ENCODE measurements around the gene PRKAG2.

The PRKAG2 gene

DNA sequence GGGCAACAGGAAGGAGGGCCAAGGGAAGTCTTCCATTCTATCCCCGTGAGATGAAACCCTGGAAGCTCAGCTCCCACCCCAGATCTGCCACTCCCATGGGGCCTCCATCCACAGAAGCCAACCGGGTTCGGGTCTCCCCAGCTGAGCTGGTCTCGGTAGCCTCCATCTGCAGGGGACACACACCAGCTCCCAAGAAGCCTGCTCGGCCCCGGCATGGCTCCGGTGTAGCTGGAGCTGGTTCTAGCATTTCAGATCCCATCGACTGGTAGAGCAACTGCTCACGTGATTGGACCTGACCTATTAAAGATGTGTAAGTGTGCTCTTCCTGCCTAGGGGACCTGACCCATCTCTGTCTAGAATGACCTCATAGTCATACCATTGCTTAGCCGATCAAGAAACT lies 138.0 kb downstream of the PRKAG2 start:
- DNase-seq, result no peak

DNA sequence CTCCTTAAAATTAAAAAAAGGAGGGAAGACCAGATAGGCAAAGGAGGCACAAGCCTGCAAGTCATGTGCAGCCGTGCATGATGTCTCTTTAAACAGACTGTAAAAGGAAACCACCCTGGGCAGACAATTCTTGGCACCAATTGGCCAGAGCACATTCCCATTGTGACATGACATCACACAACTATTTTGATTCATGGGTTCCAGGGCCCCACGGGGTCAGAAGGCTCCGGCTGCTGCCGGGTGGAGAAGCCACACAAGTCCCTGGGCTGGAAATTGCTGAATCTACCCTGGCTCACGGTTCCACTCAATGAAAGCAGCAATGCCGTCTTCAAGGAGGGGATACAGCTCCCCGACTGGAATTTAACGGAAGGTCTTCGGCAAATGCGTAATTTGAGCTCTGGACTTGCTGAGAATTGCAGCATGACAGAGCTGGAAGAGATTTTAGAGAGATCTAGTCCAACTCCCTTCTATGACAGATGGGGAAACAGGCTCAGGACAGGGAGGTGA lies 140.5 kb downstream of the PRKAG2 start:
- DNase-seq, result no peak

DNA sequence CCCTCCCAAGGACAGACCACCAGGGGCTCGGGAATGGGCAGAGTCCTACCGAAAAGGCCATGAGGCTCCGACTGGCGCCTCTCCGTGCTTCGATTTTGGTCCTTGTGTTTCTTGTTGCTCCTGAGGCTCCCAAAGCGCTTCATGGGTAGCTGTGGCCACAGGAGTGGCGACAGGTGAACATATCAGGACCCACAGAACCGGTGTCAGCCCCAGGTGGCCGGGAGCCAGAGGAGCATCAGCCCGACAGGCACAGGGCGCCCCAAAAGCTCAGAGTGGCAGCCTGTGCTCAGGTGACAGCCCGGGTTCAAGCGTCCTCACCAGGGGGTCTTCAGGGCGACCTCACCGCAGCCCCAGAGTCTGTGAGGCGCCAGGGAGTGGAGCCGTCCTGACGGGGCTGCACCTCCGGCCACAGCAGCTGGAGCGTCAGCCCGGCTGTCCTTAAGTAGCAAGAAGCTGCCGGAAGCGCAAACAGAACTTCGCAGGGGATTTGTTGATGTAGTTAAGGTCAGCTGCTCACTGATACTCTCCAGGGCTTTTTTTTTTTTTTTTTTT lies 141.0 kb downstream of the PRKAG2 start:
- DNase-seq, result no peak

DNA sequence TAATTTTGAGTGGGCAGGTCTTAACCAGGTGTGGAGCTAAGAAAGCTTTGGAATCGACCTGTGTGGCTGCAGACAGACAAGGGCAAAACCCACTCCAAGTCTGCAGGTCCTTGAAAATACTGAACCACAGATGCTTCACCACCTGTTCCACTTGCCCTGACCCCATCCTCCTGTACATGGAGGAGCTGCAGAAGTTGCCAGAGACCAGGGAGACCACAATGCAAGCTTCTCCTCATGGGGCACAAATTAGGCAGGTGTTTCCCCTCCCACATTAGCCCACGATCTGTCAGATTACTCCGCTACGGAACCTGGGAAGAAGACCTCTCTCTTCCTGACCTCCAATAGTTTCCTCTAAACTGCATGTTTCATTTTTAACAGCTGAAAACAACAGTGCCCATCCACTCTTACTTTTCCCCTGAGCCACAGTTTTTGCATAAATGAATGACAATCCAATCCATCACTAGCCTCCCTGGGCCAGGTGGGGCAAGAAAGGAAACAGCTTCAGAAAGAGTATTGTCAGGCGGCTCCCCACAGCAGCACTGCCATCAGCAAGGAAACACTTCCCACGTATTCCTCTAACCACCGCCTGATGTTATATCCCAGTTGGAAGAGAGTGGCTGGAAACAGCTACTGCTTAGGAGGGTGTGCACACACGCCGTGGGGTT lies 141.6 kb downstream of the PRKAG2 start:
- DNase-seq, result no peak

DNA sequence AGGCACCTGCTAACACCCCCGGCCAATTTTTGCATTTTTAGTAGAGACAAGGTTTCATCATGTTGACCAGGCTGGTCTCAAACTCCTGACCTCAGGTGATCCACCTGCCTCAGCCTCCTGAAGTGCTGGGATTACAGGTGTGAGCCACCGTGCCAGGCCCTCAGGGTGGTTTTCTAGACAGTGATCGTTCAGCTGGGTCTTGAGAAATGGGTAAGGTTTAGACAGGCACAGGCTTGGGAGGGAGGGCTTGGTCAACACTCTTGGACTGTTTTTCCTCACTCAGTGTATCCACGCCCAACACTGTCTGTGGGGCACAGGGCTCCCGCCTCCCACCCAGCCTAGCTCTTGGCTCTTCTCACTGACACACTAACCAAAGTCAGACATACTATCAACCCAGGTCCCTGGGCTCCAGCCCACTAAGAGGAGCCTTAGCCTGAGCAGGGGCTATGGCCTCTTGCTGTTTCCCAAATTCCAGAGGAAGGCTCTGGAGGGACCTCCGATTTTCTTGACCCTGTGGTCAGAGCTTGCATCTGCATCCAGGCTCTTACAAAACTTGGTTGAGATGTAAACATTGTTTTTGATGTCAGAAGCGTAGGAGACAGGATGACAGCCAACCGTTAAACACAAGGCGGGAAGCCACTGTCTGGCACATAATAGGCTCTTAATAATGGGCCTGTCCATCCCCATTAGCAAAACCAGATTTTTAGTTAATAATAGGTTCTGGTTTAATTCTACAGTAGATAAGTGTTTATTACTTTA lies 143.9 kb downstream of the PRKAG2 start:
- no peak for DNase-seq

DNA sequence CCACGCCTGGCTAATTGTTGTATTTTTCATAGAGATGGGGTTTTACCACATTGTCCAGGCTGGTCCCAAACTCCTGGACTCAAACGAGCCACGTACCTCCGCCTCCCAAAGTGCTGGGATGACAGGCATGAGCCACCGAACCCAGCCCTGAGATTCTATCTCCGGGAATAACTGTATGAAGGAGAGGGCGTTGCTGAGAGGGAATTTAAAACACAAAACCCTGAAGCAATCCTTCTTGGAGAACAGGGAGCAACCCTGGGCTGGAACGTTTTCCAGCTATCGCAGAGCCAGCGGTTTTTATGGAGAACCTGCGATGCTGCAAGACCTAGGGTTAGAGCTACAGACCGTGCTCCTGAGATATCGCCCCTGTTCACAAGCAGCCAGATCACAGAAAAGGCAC lies 144.6 kb downstream of the PRKAG2 start:
- DNase-seq, result no peak

DNA sequence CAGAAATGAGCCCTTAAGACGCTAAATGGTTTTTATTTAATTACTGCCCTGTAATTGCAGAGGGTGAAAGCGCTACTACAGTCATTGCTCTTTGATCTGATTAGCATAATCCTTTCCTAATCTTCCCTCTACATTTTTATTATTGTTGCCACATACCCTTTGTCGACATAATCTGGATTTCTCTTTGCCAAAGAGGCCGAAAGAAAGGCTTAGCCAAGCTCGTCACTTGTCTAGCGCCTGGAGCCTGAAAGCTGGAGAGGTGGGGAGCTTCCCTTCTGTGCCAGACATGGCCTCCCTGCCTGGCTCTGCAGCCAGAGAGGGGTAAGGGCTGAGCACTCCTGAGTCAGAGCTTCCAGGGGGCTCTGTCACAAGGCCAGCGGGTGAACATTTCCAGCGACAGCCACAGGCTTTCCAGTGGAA lies 145.9 kb downstream of the PRKAG2 start:
- no peak for DNase-seq

DNA sequence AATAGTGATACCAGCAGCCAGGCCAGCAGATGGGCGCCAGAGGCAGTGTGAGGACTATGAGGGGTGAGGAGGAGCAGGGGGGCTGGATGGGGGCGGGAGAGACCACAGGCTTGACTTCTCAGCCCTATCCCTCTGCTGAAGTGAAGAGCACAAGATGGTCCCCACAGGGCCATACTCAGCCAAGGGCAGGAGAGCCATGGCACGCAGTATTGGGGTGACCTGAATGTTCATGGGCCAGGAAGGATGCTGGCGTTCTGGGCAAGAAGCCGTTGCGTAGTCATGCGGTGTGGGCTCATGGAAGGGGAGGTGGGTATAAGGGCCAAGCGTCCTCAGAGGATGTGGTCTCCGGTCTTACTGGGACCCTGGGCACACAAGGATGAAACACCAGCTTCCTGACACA lies 146.3 kb downstream of the PRKAG2 start:
- no peak for DNase-seq

DNA sequence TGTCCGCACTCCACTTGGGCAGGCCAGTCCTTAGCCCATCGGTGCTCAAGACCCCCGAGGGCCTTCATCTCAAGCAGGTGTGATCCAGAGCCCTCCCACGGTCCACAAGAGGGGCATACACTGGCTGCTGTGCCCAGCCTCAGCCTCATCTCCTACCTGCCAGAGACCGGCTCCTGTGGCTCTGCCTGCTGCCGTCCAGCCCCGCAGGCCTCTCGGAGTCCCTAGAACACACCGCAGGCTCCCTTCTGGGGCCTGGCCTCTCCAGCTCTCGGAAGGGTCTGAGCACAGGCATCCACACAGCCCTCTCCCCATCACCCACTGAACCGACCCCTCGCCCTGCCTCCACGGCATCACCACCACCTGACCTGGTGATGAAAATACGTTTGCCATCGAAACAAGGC lies 147.4 kb downstream of the PRKAG2 start:
- no peak for DNase-seq

DNA sequence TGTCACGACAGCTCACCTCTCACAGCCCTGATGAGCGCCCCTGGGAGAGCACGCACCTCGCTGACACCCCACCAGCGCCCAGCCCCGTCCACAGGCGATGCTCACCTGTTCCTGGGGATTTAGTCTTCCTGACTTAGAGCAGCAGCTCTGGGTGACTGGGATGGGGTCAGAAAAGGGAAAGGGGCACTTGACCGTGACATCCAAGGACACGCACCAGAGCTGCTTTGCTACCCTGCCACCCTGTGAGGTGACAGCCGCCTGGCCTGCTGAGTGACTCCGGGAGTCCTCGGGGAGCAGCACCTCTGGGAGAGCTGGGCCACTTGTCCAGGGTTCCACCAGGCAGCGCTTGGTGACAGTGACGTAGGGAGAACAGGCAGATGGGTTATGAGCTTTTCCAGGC lies 148.2 kb downstream of the PRKAG2 start:
- no peak for DNase-seq

DNA sequence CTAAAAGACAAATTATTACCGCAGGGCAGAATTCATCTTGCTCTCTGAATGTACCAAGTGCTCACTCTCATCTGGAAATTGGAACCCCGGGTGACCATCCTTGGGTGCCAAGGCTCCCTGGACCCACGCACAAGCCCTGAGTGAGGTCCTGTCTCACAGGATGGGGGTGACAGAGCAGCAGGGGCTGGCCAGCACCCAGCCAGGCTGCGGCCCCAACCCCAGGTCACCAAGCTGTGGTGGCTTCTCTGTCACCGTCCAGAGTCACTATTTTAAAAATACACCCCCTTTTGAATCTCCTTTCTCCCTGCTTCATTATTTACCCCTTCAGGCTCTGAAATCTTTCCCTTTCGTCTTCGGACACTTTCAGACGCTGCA lies 148.6 kb downstream of the PRKAG2 start:
- no peak for DNase-seq

DNA sequence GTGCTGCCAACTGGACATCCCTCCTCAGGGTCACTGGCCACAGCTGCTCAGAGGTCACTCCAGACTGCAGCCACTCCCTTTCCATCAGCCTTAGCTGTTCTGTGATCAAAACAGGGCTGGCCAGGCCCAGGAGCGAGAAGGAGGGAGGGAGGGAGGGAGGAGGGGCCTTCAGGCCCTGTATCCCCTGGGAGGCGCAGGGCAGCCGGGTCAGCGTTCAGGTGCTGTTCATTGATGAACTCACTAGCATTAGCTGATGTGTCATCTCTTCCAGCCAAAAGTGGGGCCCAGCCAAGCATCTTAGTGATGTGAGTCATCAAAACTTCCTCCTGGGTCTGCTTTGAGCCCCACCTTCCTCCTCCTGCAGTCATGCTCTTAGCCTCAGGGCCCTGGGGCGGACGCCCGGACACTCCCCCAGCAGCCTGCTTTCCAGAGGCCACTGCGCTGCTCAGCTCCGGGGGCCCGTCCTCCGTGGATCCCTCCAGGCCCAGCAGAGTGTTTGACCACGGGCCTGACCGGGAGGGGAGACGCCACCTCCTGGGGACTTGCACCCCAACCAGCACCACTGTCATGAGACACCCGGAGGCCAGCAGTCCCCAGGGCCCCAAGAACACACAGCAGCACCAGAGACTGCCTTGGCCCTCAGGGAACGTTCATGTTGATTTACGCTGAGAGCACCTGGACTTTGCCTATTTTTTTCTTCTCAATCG lies 149.2 kb downstream of the PRKAG2 start:
- peak; percentile 29 to 54 for DNase-seq

DNA sequence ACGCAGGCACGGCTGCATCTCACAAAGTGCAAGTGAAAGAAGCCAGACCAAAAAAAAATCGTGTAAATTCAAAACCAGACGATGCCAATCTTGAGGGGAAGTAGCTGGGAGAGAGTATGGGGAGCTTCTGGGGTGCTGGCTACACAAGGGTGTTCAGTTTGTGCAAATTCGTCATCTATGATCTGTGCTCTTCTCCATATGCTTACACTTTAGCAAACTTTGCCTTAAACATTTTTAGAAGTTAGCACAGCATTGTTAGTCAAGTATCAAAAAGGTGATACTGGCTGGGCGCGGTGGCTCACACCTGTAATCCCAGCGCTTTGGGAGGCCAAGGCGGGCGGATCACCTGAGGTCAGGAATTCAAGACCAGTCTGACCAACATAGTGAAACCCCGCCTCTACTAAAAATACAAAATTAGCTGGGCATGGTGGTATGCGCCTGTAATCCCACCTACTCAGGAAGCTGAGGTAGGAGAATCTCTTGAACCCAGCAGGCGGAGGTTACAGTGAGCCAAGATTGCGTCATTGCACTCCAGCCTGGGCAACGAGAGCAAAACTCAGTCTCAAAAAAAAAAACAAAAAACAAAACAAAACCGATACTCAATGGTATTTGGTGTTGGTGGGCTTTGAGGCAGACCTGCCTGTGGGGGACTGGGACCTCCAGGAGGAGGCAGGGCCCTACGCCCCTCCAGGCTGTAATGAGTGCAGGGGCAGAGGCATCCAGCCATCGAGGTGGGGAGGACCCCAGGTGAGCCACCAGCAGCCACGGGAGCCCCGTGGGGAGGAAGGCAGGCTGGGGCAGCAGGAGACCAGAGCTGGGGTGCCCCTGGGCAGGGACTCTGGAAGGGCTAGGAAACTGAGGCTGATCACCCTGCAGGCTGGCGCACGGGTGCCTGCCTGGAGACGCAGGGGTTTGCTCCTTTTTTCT lies 150.0 kb downstream of the PRKAG2 start:
- no peak for DNase-seq

DNA sequence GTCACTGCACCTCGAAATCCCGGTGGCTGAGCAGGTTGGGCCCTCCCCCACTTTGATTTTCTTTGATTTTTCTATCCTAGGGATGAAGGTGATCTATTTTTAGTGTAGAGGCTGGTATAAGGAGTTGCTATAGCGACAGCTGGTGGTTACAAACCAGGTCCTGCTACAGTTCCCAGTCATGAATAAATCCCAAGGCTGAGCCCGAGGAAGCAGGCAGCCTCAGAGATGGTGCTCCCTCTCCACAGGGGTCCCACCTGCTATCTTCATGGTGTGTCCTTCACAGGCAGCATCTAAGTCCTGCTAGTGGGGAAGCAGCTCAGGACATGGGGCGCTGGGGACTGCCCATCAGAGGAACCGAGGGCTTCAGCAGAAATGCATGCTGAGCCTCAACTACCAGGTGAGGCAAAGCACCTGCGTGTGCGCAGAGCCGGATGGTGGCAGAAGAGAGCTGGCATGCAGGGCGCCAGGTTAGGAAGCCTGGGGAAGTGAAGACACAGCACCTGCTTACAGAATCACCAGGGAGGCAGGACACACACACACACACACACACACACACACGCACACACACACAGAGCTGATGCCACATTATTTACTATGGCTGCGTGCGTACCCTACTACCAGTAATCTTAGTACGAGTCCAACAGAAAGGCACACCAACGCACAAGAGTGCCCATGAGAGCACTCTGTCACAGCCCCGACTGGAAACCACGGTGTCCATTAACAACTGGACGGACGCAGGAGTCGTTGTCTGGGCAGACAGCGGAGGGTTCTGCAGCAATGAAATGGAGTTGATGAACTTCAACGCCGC lies 150.9 kb downstream of the PRKAG2 start:
- no peak for DNase-seq

DNA sequence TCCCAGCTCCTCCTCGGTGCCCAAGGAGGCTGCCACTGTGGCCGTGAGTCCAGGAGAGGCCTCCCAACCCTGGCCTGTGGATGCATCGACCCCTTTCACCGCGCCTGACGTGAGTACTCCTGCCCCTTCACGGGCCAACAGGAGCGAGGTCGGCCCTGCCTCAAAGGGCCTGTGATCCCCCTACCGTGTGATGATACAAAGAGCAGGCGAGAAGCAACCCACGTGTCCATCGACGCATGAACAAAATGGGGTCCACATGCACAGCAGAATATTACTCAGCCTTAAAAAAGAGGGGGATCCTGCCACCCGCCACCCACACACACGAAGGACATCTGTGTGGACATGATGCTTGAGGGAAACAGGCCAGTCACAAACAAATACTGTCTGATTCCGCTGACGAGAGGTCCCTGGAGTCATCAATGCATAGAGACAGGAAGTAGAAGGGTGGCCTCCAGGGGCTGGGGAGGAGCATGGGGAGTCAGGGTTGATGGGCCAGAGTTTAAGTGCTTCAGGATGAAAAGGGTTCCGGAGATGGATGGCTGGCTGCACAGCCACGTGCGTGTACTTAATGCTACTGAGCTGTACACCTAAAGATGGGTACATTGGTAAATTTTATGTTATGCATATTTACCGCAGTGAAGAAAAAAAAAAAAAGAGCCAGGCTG lies 151.9 kb downstream of the PRKAG2 start:
- no peak for DNase-seq

DNA sequence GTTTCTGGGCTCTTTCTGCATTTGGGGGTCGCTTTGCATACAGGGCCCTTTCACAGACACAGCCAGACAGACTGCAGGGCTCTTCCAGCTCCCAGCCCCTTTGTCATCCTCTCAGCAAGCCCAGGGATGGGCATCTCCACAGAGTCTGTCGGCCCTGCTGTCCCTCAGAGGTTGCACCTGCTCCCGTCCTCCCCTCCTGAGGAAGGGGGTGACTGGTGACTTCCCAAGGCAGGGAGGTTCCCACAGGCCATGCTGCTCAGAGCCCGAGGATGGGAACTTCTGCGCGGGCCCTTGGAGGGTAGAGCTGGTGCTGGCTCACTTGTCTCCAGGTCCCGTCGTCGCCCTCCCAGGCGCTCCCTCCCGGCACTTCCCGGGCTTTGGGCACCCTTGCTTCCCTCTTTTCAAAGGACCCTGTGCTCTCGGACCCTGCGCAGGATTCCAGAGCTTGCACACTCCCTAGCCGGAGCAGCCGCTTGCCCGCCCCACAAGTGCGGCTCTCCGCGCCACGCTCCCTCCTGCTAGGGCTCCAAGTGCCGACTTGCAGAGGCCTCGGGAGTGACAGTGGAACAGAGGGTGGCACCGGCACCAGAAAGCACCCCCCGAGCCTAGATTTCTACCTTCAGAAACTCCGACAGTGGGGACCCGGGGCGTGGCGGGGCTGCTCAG lies 152.5 kb downstream of the PRKAG2 start:
- no peak for DNase-seq

DNA sequence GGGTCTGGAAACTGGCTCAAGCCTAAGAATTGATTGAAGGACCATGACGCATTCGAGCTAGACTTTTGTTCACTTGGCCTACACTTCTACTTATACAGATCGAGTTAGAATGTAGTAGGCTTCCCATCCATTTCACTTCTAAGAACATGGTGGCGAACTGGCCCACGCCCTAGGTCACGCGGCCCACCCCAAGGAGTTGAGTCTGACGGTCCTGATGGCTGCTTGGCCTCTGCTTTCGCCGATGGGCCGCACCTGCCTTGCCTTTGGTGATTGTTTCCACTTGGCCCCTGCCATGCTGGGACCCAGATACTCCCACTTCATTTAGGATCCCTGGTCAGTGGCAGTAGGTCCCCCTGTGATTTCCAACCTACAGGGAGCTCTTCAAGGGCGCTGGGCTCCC lies 153.6 kb downstream of the PRKAG2 start:
- DNase-seq, result no peak

DNA sequence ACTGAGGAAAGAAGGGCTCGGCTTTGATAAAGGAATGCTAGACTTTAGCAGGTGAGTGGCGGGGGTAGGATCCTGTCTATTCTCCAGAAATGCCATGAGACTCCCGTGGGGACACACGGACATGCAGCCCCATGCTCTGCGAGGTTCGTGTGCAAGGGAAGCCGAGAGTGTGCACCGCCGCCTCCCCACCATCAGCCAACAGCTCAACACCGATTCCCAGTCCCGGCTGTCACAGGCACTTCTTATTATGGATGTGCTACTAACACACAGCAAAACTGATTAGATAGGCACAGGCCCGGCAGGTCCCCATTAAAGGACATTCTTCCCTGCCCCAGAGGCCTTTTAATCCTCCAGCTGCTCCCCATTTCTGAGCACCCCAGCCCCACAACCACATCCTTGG lies 154.4 kb downstream of the PRKAG2 start:
- no peak for DNase-seq

DNA sequence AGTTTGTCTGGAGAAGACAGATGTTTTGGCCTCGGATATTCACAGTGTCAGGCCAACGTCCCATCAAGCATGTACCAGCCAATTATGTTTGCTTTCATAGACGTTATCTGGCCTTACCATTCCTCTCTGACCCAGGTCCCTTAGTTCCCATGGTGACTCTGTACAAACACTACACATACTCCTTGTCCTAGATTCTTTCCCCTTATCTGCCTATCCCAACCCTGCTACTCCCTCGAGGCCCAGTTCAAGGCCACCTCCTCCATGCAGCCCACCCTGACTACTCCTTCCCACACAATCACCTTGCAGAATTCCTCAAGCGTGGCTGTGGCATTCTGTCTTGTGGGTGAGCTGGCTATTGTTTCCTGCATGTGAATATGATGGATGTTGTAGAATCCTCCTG lies 155.2 kb downstream of the PRKAG2 start:
- DNase-seq, result no peak

DNA sequence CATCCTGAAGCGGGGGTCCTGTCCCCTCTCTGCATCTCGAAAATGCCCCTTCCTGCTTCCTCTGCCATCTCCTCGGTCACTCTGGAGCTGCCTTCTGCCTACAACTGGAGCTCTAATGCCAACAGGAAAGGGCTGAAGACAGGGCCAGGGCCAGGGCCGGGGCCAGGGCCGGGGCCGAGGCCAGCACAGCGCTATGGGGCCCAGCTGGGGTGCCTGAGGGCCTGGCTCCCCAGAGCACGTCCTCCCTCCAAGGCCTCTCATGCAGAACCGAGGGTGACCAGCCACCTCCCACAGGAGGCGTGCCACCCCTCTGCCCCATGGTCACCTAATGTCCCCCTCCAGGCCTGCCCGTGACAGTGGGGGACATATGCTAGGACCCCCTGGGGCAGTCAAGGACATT lies 155.7 kb downstream of the PRKAG2 start:
- DNase-seq, result no peak

DNA sequence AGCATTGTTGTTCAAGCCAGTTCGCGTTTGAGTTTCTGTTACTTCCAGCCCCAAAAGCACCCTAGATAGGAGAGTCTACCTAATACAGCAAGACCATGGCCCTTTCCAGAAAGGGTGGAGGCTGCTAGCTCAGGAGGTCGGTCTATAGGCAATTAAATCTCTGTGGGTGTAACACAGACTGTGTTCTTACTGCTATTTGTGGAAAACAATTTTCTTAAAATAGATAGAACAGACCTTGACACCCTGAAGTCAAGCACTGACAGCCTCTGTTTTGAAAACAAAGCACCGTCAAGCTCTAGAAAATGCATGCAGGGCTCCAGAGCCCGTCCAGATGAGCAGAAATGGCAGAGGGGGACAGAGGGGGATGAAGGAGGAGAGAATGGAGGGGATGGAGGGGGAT lies 156.6 kb downstream of the PRKAG2 start:
- no peak for DNase-seq
